Gastrocnemius medialis (tissue), 4 donors: ENCODE data around the gene SUPT3H.

Source experiments
- POLR2A ChIP-seq, 2 donors: fragments of 450-650 bp; IDR thresholded peaks; one replicate each; pipeline ENCODE4 v1.6.1; 2017; ENCODE audit warnings: antibody characterized with exemption in 2 of 2, mild to moderate bottlenecking in 2 of 2, moderate library complexity in 2 of 2
- TF ChIP-seq, protein P1 (sequence below), 5 experiments: fragments of 450-650 bp in 3 of 5; fragments of 200-600 bp in 2 of 5; sonication (generic) in 2 of 5; IDR thresholded peaks in 4 of 5; conservative IDR thresholded peaks in 1 of 5; 1 replicate in 4 of 5; 2 replicates in 1 of 5; pipeline ENCODE4 v1.5.1; 2016 to 2019; ENCODE audit warnings: antibody characterized with exemption in 5 of 5, mild to moderate bottlenecking in 3 of 5, moderate library complexity in 3 of 5

DNA sequence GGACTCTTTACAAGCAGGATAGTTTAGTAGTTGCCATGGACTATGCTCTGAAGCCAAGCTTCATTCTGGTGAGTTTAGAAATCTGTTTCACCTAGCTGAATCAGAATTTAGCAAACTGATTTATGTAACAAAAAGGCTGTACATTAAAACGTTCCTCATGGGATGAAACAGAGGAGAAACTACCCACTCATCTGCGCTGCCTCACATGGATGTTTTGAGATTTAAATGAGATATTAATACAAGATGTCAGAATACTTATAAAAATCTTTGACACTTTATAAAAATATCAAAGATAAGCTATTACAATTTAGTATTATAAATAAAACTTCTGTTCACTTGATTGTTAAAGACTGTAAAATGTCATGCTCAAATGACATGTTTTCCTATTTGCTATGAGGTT lies 32.8 kb downstream of the SUPT3H start:
- TF ChIP-seq, protein P1, sequence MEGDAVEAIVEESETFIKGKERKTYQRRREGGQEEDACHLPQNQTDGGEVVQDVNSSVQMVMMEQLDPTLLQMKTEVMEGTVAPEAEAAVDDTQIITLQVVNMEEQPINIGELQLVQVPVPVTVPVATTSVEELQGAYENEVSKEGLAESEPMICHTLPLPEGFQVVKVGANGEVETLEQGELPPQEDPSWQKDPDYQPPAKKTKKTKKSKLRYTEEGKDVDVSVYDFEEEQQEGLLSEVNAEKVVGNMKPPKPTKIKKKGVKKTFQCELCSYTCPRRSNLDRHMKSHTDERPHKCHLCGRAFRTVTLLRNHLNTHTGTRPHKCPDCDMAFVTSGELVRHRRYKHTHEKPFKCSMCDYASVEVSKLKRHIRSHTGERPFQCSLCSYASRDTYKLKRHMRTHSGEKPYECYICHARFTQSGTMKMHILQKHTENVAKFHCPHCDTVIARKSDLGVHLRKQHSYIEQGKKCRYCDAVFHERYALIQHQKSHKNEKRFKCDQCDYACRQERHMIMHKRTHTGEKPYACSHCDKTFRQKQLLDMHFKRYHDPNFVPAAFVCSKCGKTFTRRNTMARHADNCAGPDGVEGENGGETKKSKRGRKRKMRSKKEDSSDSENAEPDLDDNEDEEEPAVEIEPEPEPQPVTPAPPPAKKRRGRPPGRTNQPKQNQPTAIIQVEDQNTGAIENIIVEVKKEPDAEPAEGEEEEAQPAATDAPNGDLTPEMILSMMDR (IDR thresholded peaks at IDR 0.05 in 4 of 5, conservative IDR thresholded peaks at IDR 0.05 in 1 of 5): no peak
- no peak for TF ChIP-seq POLR2A (IDR thresholded peaks at IDR 0.05)
